ENCODE results near the gene ARSG. TPM values are rescaled to one million over a fixed set of nuclear protein-coding genes. Genes with fewer than 3 reads are reported as not detected.

The ARSG gene
- total and polyA plus RNA-seq, 9 of the 15 experiments (the other 6 are each of a cell fraction or from before 2014, with no cell fraction given), result 1.0 to 5.6 (median 1.8) TPM

DNA sequence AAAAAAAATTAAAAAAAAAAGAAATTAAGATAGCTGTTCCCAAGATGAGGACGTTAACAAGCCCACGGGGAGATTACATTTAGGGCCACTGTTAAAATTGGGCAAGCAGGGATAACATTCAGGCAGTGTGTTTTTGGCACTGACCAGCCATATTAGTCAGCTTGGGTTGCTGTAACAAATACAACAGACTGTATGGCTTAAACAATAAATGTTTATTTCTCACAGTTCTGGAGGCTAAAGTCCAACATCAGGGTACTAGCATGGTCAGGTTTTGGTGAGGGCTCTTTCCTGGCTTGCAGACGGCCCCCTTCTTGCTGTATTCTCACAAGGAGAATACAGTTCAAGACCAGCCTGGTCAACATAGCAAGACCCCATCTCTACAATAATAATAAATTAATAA is 31.3 kb downstream of the ARSG start:
- intact Hi-C loops (cut with micrococcal nuclease), result no loop called here
- WGBS (ENCODE audit: insufficient coverage, low coverage, missing lambda C conversion rate), result 0% methylated on average over 3 of the region's 3 CpGs
- no peak for ATAC-seq
- H3K36me3 ChIP-seq (ENCODE audit: control insufficient read depth, insufficient read depth, low read length), result no peaks in the 10 kb centered on the region
- in situ Hi-C loops (cut with MboI), result no loop called here
- CTCF ChIA-PET (ENCODE audit: low intra/inter-chr PET ratio), result no interaction called here
- BruUV-seq (replicated peaks), result no TSS peak
- no peak overlapping the region for H3K27ac ChIP-seq (ENCODE audit: extremely low read depth, low read depth, low read length)
- no peaks in the 10 kb centered on the region for H3K9me3 ChIP-seq (replicated peaks; ENCODE audit: control insufficient read depth, insufficient read depth, low read depth, low read length)
- no peaks in the 10 kb centered on the region for H3K79me2 ChIP-seq (ENCODE audit: control insufficient read depth, insufficient read depth, low read length)
- H2AFZ ChIP-seq (ENCODE audit: low read depth, low read length), result no peak overlapping the region
- H3K4me2 ChIP-seq (ENCODE audit: insufficient read depth, low read length), result no peak overlapping the region
- no peaks in the 10 kb centered on the region for H3K4me1 ChIP-seq (replicated peaks in 1 of 2; ENCODE audit: control insufficient read depth in 2 of 2, insufficient read depth in 2 of 2, low read length in 2 of 2)
- H3K27me3 ChIP-seq (ENCODE audit: control insufficient read depth in 2 of 2, insufficient read depth in 2 of 2, low read length in 2 of 2), result peaks cover 17 to 52% of the 10 kb centered on the region in 2 experiments
- DNase-seq (ENCODE audit: extremely low read depth in 1 of 4, low spot score in 3 of 4), result no peak
- POLR2A ChIA-PET, result interaction anchor here (0.7 to 0.8 kb wide), 2 partner anchors 10 to 21 kb away, joined by 3 read pairs; no protein-coding TSS in a partner anchor
- H3K4me3 ChIP-seq, result no peak overlapping the region
- no peaks in the 10 kb centered on the region for H4K20me1 ChIP-seq (replicated peaks; ENCODE audit: control insufficient read depth, insufficient read depth, low read length)
- H3K9me1 ChIP-seq (ENCODE audit: control insufficient read depth, insufficient read depth, low read length), result no peaks in the 10 kb centered on the region
- no peak for FAIRE-seq
- TF ChIP-seq ZNF79 (CRISPR knock-in tag; IDR thresholded peaks at IDR 0.05; ENCODE audit: low read depth) (no peak), RBFOX2 (IDR thresholded peaks at IDR 0.05; ENCODE audit: low read depth, low read length) (no peak), SAP30 (IDR thresholded peaks at IDR 0.05; ENCODE audit: borderline replicate concordance, insufficient read depth, low read depth, low read length, poor library complexity, severe bottlenecking) (no peak), SIRT6 (IDR thresholded peaks at IDR 0.05; ENCODE audit: low read depth, low read length) (no peak), RUNX1 (IDR thresholded peaks at IDR 0.05; ENCODE audit: low read depth) (no peak), NFRKB (IDR thresholded peaks at IDR 0.05; ENCODE audit: low read depth) (no peak), MTA1 (IDR thresholded peaks at IDR 0.05; ENCODE audit: borderline replicate concordance) (no peak), NR3C1 (CRISPR knock-in tag; IDR thresholded peaks at IDR 0.05) (no peak), SIN3B (IDR thresholded peaks at IDR 0.05; ENCODE audit: low read depth) (no peak)
- H3K9ac ChIP-seq (ENCODE audit: insufficient read depth in 1 of 2, low read depth in 2 of 2, low read length in 2 of 2), result no peak overlapping the region
